HepG2 (cell line): ENCODE results near the gene ABCC12. TPM values are rescaled to one million over a fixed set of nuclear protein-coding genes. Genes with fewer than 3 reads are reported as not detected.

Experiments used
- ATAC-seq: fragments of 200-7000 bp; cut with Tn5 transposase; 3 replicates; pipeline ENCODE4 v1.9.1; 2020; ENCODE audit warnings: mild to moderate bottlenecking, moderate library complexity
- BruUV-seq: library from RNA; stranded (reverse); fragments of 400-500 nt; replicated peaks from 2 replicates; lab custom pipeline; 2021; lab: Mats Ljungman, UMichigan
- CTCF ChIA-PET: fragments of 300-600 bp; formaldehyde crosslinking; extraction: SDS; loops from one replicate; lab custom pipeline; 2021; ENCODE audit warnings: low total read pairs, inconsistent platforms, low intra/inter-chr PET ratio; lab: Yijun Ruan, JAX
- POLR2A ChIA-PET: fragments of 350-600 bp; sonication (Branson Sonifier 250); formaldehyde crosslinking; loops from one replicate; lab custom pipeline; 2020; ENCODE audit warnings: antibody characterized with exemption, inconsistent platforms; lab: Yijun Ruan, JAX
- DNase-seq: peaks from one replicate; pipeline ENCODE4 v3.0.0-alpha.2; 2015; ENCODE audit warnings: low spot score
- FAIRE-seq: peaks from 3 replicates; lab custom pipeline; 2011; peaks lifted over from hg19 to GRCh38; lab: Jason Lieb, UNC
- H2AFZ ChIP-seq: one replicate; pipeline ENCODE4 v1.6.1; 2011; ENCODE audit warnings: low read length, inconsistent platforms
- H3K27ac ChIP-seq: fragments of 300-600 bp; 3 replicates; pipeline ENCODE4 v1.8.0; 2011; ENCODE audit warnings: mixed run types, mild to moderate bottlenecking, mixed read lengths, low read length, inconsistent platforms; ENCODE audit not compliant: insufficient read depth; ENCODE audit errors: extremely low read length
- H3K27me3 ChIP-seq, 2 experiments: fragments of 200-600 bp in 1 of 2; 2 replicates in 1 of 2; 3 replicates in 1 of 2; pipeline versions ENCODE4 v1.6.0 to v1.8.0; 2011; ENCODE audit warnings: low read length in 2 of 2, mild to moderate bottlenecking in 2 of 2, moderate library complexity in 2 of 2, inconsistent platforms in 1 of 2; ENCODE audit not compliant: insufficient read depth in 2 of 2, control insufficient read depth in 1 of 2
- H3K36me3 ChIP-seq, 2 experiments: fragments of 200-600 bp in 1 of 2; replicated peaks in 1 of 2; 2 replicates in 1 of 2; 3 replicates in 1 of 2; pipeline versions ENCODE4 v1.5.1 to v1.8.0; 2011; ENCODE audit warnings: low read length in 2 of 2, inconsistent platforms in 1 of 2; ENCODE audit not compliant: insufficient read depth in 2 of 2, control insufficient read depth in 1 of 2
- H3K4me1 ChIP-seq: 2 replicates; pipeline ENCODE4 v1.5.1; 2012; ENCODE audit warnings: low read length, inconsistent platforms; ENCODE audit not compliant: insufficient read depth
- H3K4me2 ChIP-seq: 2 replicates; pipeline ENCODE4 v1.6.0; 2011; ENCODE audit warnings: low read depth, low read length, inconsistent platforms
- H3K4me3 ChIP-seq, 3 experiments: fragments of 200-600 bp in 1 of 3; sonication (generic), shearing (Covaris generic) in 1 of 3; replicated peaks in 1 of 3; 2 replicates each; pipeline ENCODE4 v1.5.1; 2011 to 2016; ENCODE audit warnings: low read length in 3 of 3, inconsistent platforms in 2 of 3, low read depth in 2 of 3, mild to moderate bottlenecking in 2 of 3, control low read depth in 1 of 3, mixed read lengths in 1 of 3; ENCODE audit not compliant: insufficient read depth in 1 of 3
- H3K79me2 ChIP-seq: one replicate; pipeline ENCODE4 v1.6.1; 2011; ENCODE audit warnings: low read length, inconsistent platforms; ENCODE audit not compliant: insufficient read depth
- H3K9ac ChIP-seq: 2 replicates; pipeline ENCODE4 v1.6.0; 2011; ENCODE audit warnings: mild to moderate bottlenecking, low read depth, low read length, inconsistent platforms; ENCODE audit not compliant: insufficient read depth
- H3K9me3 ChIP-seq: 2 replicates; pipeline ENCODE4 v1.5.1; 2012; ENCODE audit warnings: mild to moderate bottlenecking, low read length
- H4K20me1 ChIP-seq: 2 replicates; pipeline ENCODE4 v1.6.0; 2011; ENCODE audit warnings: inconsistent platforms, mild to moderate bottlenecking, low read length, moderate library complexity; ENCODE audit not compliant: insufficient read depth
- BCL6 ChIP-seq: IDR thresholded peaks from 2 replicates; pipeline ENCODE4 v1.6.1; 2016; ENCODE audit warnings: missing genetic modification reagents, missing compliant biosample characterization
- CTCF ChIP-seq: sonication (generic); formaldehyde crosslinking; IDR thresholded peaks from 2 replicates; pipeline ENCODE4 v1.5.0; 2020; ENCODE audit warnings: mild to moderate bottlenecking, missing genetic modification reagents, moderate library complexity
- HCFC1 ChIP-seq: fragments of 150-350 bp; IDR thresholded peaks from 2 replicates; pipeline ENCODE4 v1.6.1; 2014; ENCODE audit warnings: low read depth, low read length
- HNF4G ChIP-seq, 2 experiments: sonication (generic) in 1 of 2; formaldehyde crosslinking in 1 of 2; IDR thresholded peaks; 2 replicates each; pipeline versions ENCODE4 v1.4.0 to v1.6.1; 2011 to 2020; ENCODE audit warnings: borderline replicate concordance in 2 of 2, low read depth in 2 of 2, mild to moderate bottlenecking in 2 of 2, low read length in 1 of 2, missing genetic modification reagents in 1 of 2, moderate library complexity in 1 of 2
- IRF9 ChIP-seq: sonication (generic); formaldehyde crosslinking; IDR thresholded peaks from 2 replicates; pipeline ENCODE4 v1.8.0; 2022; ENCODE audit warnings: missing genetic modification reagents, mild to moderate bottlenecking, borderline replicate concordance
- SMARCE1 ChIP-seq: fragments of 450-650 bp; IDR thresholded peaks from 2 replicates; pipeline ENCODE4 v1.6.1; 2017; ENCODE audit warnings: borderline replicate concordance
- SMC3 ChIP-seq: IDR thresholded peaks from 2 replicates; pipeline ENCODE4 v1.6.1; 2011; ENCODE audit warnings: low read length, improper control_type of control experiment
- SPEN ChIP-seq: sonication (generic); formaldehyde crosslinking; IDR thresholded peaks from 2 replicates; pipeline ENCODE4 v1.5.1; 2020; ENCODE audit warnings: low read depth, mild to moderate bottlenecking, missing genetic modification reagents
- SRF ChIP-seq: IDR thresholded peaks from 2 replicates; pipeline ENCODE4 v1.6.1; 2011; ENCODE audit warnings: mild to moderate bottlenecking, low read depth, low read length, moderate library complexity
- SSRP1 ChIP-seq: IDR thresholded peaks from 2 replicates; pipeline ENCODE4 v1.6.1; 2016; ENCODE audit warnings: control low read depth
- STAG1 ChIP-seq: sonication (generic); formaldehyde crosslinking; IDR thresholded peaks from 2 replicates; pipeline ENCODE4 v1.4.0; 2020; ENCODE audit warnings: missing genetic modification reagents
- TCF7 ChIP-seq: sonication (generic); IDR thresholded peaks from 2 replicates; pipeline ENCODE4 v1.6.1; 2016; ENCODE audit warnings: antibody characterized with exemption, low read depth
- ZNF12 ChIP-seq: sonication (generic); formaldehyde crosslinking; IDR thresholded peaks from 2 replicates; pipeline ENCODE4 v1.5.0; 2020; ENCODE audit warnings: missing genetic modification reagents
- ZNF235 ChIP-seq: sonication (generic); formaldehyde crosslinking; IDR thresholded peaks from 2 replicates; pipeline ENCODE4 v1.8.1; 2023; ENCODE audit warnings: mild to moderate bottlenecking, missing genetic modification reagents, borderline replicate concordance
- ZNF543 ChIP-seq: sonication (generic); formaldehyde crosslinking; IDR thresholded peaks from 2 replicates; pipeline ENCODE4 v1.4.0; 2020; ENCODE audit warnings: mild to moderate bottlenecking, missing genetic modification reagents
- ZNF580 ChIP-seq: IDR thresholded peaks from 2 replicates; pipeline ENCODE4 v1.6.1; 2016; ENCODE audit warnings: low read depth, borderline replicate concordance
- ZNF782 ChIP-seq: sonication (generic); formaldehyde crosslinking; IDR thresholded peaks from 2 replicates; pipeline ENCODE4 v1.4.0; 2020; ENCODE audit warnings: missing genetic modification reagents, mild to moderate bottlenecking, borderline replicate concordance
- WGBS: methylation state at CpG from one replicate; pipeline ENCODE4 v1.1.6; 2017; ENCODE audit warnings: low lambda C conversion rate; 5-methylcytosine and 5-hydroxymethylcytosine counted together
- in situ Hi-C: cut with HindIII; loops from 2 replicates; pipeline ENCODE4 v1.10.0; 2017; ENCODE audit warnings: low pct_unique_long_range_greater_than_20kb; ENCODE audit not compliant: extremely low pct_ligation_motif_present
- intact Hi-C: fragments of 100-400 bp; cut with micrococcal nuclease; formaldehyde crosslinking; loops from one replicate; pipeline ENCODE4 v1.10.0; 2022; ENCODE audit not compliant: unreplicated experiment
- polyA plus RNA-seq, 8 experiments: library from polyadenylated mRNA; depleted of rRNA in 3 of 8; stranded (reverse) in 7 of 8; unstranded in 1 of 8; fragments of >200 nt; fragmentation: Illumina TruSeq in 4 of 8; extraction: Trizol in 4 of 8; gene quantifications; 2 replicates each; pipeline versions ENCODE4 v1.2.1 to v1.2.3, GENCODE V29; 2011 to 2016; ENCODE audit warnings: low read depth in 4 of 8, missing spikeins in 1 of 8, mixed read lengths in 1 of 8; ENCODE audit not compliant: insufficient read depth in 1 of 8
- total RNA-seq, 5 experiments: library from RNA; depleted of rRNA; stranded (reverse); fragments of >200 nt; fragmentation: Illumina TruSeq; extraction: Trizol; gene quantifications; 2 replicates each; pipeline ENCODE4 v1.2.3, GENCODE V29; 2016; ENCODE audit warnings: low read depth in 1 of 5

The ABCC12 gene
- total and polyA plus RNA-seq, 2 of the 13 experiments (the other 11 are each of a cell fraction or from before 2014, with no cell fraction given), result not detected

GRCh38 chr16:48113471-48113870, 42.3 kb downstream of the ABCC12 start:
- Histone ChIP-seq H3K79me2 (no peaks in the 10 kb centered on the region), H2AFZ (no peak overlapping the region), H4K20me1 (no peaks in the 10 kb centered on the region), H3K4me2 (no peak overlapping the region), H3K4me3 (no peak overlapping the region), H3K27me3 (peaks cover 4 to 60% of the 10 kb centered on the region in 2 experiments; a peak in 4 of 5 replicates), H3K27ac (no peak overlapping the region), H3K9ac (no peak overlapping the region), H3K9me3 (no peaks in the 10 kb centered on the region), H3K36me3 (no peaks in the 10 kb centered on the region), H3K4me1 (peaks cover 9% of the 10 kb centered on the region)
- intact Hi-C loops (loop anchor here (1.0 kb wide), 1 partner anchor 972 kb away; no protein-coding TSS in a partner anchor), in situ Hi-C loops (no loop called here)
- WGBS, result 17% methylated on average over 7 of the region's 7 CpGs
- DNase-seq, result peak; percentile 12
- POLR2A ChIA-PET, result no interaction called here
- ATAC-seq, result peak; percentile 19; the same call in 2 of the 3 replicates
- TF ChIP-seq SMC3 (peak; percentile 63; the same call in 1 of the 2 replicates), ZNF235 (CRISPR knock-in tag) (no peak), STAG1 (CRISPR knock-in tag) (peak; percentile 72), ZNF543 (CRISPR knock-in tag) (no peak), SSRP1 (CRISPR knock-in tag) (no peak), CTCF (CRISPR knock-in tag) (peak; percentile 63)
- CTCF ChIA-PET, result interaction anchor here (0.6 to 2.5 kb wide), 3 partner anchors 18 to 972 kb away, joined by 3 to 24 read pairs (median 3); no protein-coding TSS in a partner anchor
- peak; percentile 15 for FAIRE-seq
- no TSS peak for BruUV-seq

GRCh38 chr16:48113001-48113400, 42.8 kb downstream of the ABCC12 start:
- 12% methylated on average over 6 of the region's 6 CpGs for WGBS
- in situ Hi-C loops, result no loop called here
- Histone ChIP-seq H4K20me1 (no peaks in the 10 kb centered on the region), H2AFZ (no peak overlapping the region), H3K9ac (no peak overlapping the region), H3K79me2 (no peaks in the 10 kb centered on the region), H3K36me3 (no peaks in the 10 kb centered on the region), H3K27me3 (peaks cover 4 to 63% of the 10 kb centered on the region in 2 experiments; a peak in 4 of 5 replicates), H3K4me2 (no peak overlapping the region), H3K27ac (no peak overlapping the region), H3K9me3 (no peaks in the 10 kb centered on the region), H3K4me1 (peaks cover 9% of the 10 kb centered on the region), H3K4me3 (no peak overlapping the region)
- TF ChIP-seq ZNF12 (CRISPR knock-in tag), result no peak
- TF ChIP-seq SMARCE1, result no peak
- no peak for TF ChIP-seq ZNF782 (CRISPR knock-in tag)
- no peak for TF ChIP-seq SRF
- TF ChIP-seq HCFC1, result no peak
- TF ChIP-seq TCF7, result no peak
- TF ChIP-seq HNF4G (IDR thresholded peaks at IDR 0.05; ENCODE audit: borderline replicate concordance, low read depth, low read length), result no peak
- no peak for TF ChIP-seq HNF4G (CRISPR knock-in tag; IDR thresholded peaks at IDR 0.05; ENCODE audit: borderline replicate concordance, low read depth)
- TF ChIP-seq IRF9 (CRISPR knock-in tag), result no peak
- no peak for TF ChIP-seq SSRP1 (CRISPR knock-in tag)
- TF ChIP-seq SPEN (CRISPR knock-in tag), result no peak
- no peak for TF ChIP-seq BCL6 (CRISPR knock-in tag)
- no peak for TF ChIP-seq ZNF580
- ChIA-PET POLR2A (no interaction called here), CTCF (interaction anchor here (1.2 to 2.5 kb wide), 2 partner anchors 52 to 971 kb away, joined by 3 to 24 read pairs; no protein-coding TSS in a partner anchor)
- no TSS peak for BruUV-seq
- DNase-seq (no peak), ATAC-seq (no peak), FAIRE-seq (no peak)
- intact Hi-C loops, result loop anchor here (1.0 kb wide), 1 partner anchor 972 kb away; no protein-coding TSS in a partner anchor
